ENCODE measurements around the gene TIMM17A. TPM values are rescaled to one million over a fixed set of nuclear protein-coding genes. Genes with fewer than 3 reads are reported as not detected.

TIMM17A gene
- total and polyA plus RNA-seq, 7 donors = 23.3 to 71.4 (median 48.6) TPM

- no peak for DNase-seq
- TF ChIP-seq POLR2A (IDR thresholded peaks at IDR 0.05) (no peak), POLR2AphosphoS5 (IDR thresholded peaks at IDR 0.05) (no peak), CTCF (IDR thresholded peaks at IDR 0.05) (no peak), EP300 (IDR thresholded peaks at IDR 0.05) (no peak)
- Histone ChIP-seq H3K27me3 (no peaks in the 10 kb centered on the region), H3K27ac (no peak overlapping the region), H3K9me3 (no peaks in the 10 kb centered on the region), H3K4me3 (no peak overlapping the region), H3K36me3 (peaks cover 0 to 97% (median 54%) of the 10 kb centered on the region in 4 donors), H3K4me1 (no peaks in the 10 kb centered on the region)
- 67 to 78% methylated on average over 1 of the region's 1 CpG for WGBS, 2 donors
- intact Hi-C loops (cut with DNase I) = no loop called here
These were observed 9.0 kb downstream of the TIMM17A start for GRCh38 chr1:201964261-201964660.

GRCh38 chr1:201966171-201966570 is 10.9 kb downstream of the TIMM17A start:
- peaks cover 8 to 96% (median 51%) of the 10 kb centered on the region in 4 donors for H3K36me3 ChIP-seq
- no peak overlapping the region for H3K4me3 ChIP-seq
- TF ChIP-seq POLR2AphosphoS5 (IDR thresholded peaks at IDR 0.05) (no peak), EP300 (IDR thresholded peaks at IDR 0.05) (no peak), CTCF (IDR thresholded peaks at IDR 0.05) (no peak), POLR2A (IDR thresholded peaks at IDR 0.05) (no peak)
- no peaks in the 10 kb centered on the region for H3K4me1 ChIP-seq
- H3K27me3 ChIP-seq = no peaks in the 10 kb centered on the region
- no peaks in the 10 kb centered on the region for H3K9me3 ChIP-seq
- DNase-seq = no peak
- H3K27ac ChIP-seq = no peak overlapping the region
- WGBS, 2 donors = 89 to 90% methylated on average over 5 of the region's 5 CpGs
- intact Hi-C loops (cut with DNase I) = no loop called here

GRCh38 chr1:201968202-201968925 is 13.1 kb downstream of the TIMM17A start:
- peaks cover 8 to 74% (median 38%) of the 10 kb centered on the region in 4 donors for H3K36me3 ChIP-seq
- H3K4me1 ChIP-seq = peaks cover 0 to 5% (median 2%) of the 10 kb centered on the region in 4 donors
- no peak for DNase-seq
- no peak for TF ChIP-seq EP300 (IDR thresholded peaks at IDR 0.05)
- TF ChIP-seq POLR2A (IDR thresholded peaks at IDR 0.05) = no peak
- no peak for TF ChIP-seq CTCF (IDR thresholded peaks at IDR 0.05)
- TF ChIP-seq POLR2AphosphoS5 (IDR thresholded peaks at IDR 0.05) = no peak
- no peak overlapping the region for H3K4me3 ChIP-seq
- no peaks in the 10 kb centered on the region for H3K27me3 ChIP-seq
- WGBS, 2 donors = 91% methylated on average over 16 of the region's 16 CpGs
- no peak overlapping the region for H3K27ac ChIP-seq
- no peaks in the 10 kb centered on the region for H3K9me3 ChIP-seq
- intact Hi-C loops (cut with DNase I) = no loop called here

- WGBS, 2 donors = 48 to 64% methylated on average over 9 of the region's 9 CpGs
- Histone ChIP-seq H3K36me3 (peaks cover 8 to 52% (median 18%) of the 10 kb centered on the region in 4 donors), H3K4me3 (no peak overlapping the region), H3K27me3 (no peaks in the 10 kb centered on the region), H3K9me3 (no peaks in the 10 kb centered on the region), H3K27ac (no peak overlapping the region), H3K4me1 (peaks cover 0 to 5% (median 2%) of the 10 kb centered on the region in 4 donors)
- intact Hi-C loops (cut with DNase I) = no loop called here
- no peak for DNase-seq
- no peak for TF ChIP-seq POLR2A (IDR thresholded peaks at IDR 0.05)
- no peak for TF ChIP-seq POLR2AphosphoS5 (IDR thresholded peaks at IDR 0.05)
- no peak for TF ChIP-seq EP300 (IDR thresholded peaks at IDR 0.05)
These were observed 15.2 kb downstream of the TIMM17A start for GRCh38 chr1:201970334-201971159.

GRCh38 chr1:201982082-201982622 is 26.8 kb downstream of the TIMM17A start:
- Histone ChIP-seq H3K4me3 (peak overlapping the region; percentile 70 to 100 (median 96)), H3K36me3 (no peaks in the 10 kb centered on the region), H3K27me3 (no peaks in the 10 kb centered on the region), H3K4me1 (peaks cover 0 to 18% (median 15%) of the 10 kb centered on the region in 4 donors), H3K9me3 (no peaks in the 10 kb centered on the region), H3K27ac (peak overlapping the region; percentile 92 to 96 (median 94))
- TF ChIP-seq POLR2AphosphoS5 (IDR thresholded peaks at IDR 0.05) (no peak), EP300 (IDR thresholded peaks at IDR 0.05) (no peak), POLR2A (IDR thresholded peaks at IDR 0.05) (no peak), CTCF (IDR thresholded peaks at IDR 0.05) (no peak)
- intact Hi-C loops (cut with DNase I) = loop anchor here (5.0 to 10.0 kb wide), 2 partner anchors 155 to 277 kb away; partner anchors contain the start of gene IPO9
- peak; percentile 85 for DNase-seq
- WGBS, 2 donors = 3 to 9% methylated on average over 31 of the region's 31 CpGs

Measured in sigmoid colon (tissue), 7 donors.